MCF 10A (cell line): ENCODE measurements around the gene OTUD3. TPM values are rescaled to one million over a fixed set of nuclear protein-coding genes. Genes with fewer than 3 reads are reported as not detected.

Experiments
- BruUV-seq: library from RNA; stranded (reverse); fragments of 400-500 nt; replicated peaks from 2 replicates; lab custom pipeline; 2021; lab: Mats Ljungman, UMichigan
- CTCF ChIA-PET: fragments of 300-600 bp; sonication (Branson Sonifier 250); formaldehyde crosslinking; extraction: SDS; loops from one replicate; lab custom pipeline; 2021; ENCODE audit warnings: antibody characterized with exemption, inconsistent platforms; lab: Yijun Ruan, JAX
- POLR2A ChIA-PET: fragments of 300-600, 350-650 bp; sonication (Branson Sonifier 250); formaldehyde crosslinking; extraction: SDS; loops from one replicate; lab custom pipeline; 2020; ENCODE audit warnings: antibody characterized with exemption, inconsistent platforms; lab: Yijun Ruan, JAX
- DNase-seq: peaks from one replicate; pipeline ENCODE4 v3.0.0-alpha.2; 2018; ENCODE audit not compliant: unreplicated experiment
- H3K27ac Mint-ChIP-seq: one replicate; pipeline ENCODE4 v1.8.0; 2022; ENCODE audit warnings: mild to moderate bottlenecking, low read depth, mixed read lengths; ENCODE audit not compliant: unreplicated experiment
- H3K27me3 Mint-ChIP-seq: one replicate; pipeline ENCODE4 v1.8.0; 2022; ENCODE audit warnings: mixed read lengths; ENCODE audit not compliant: insufficient read depth, unreplicated experiment
- H3K36me3 Mint-ChIP-seq: one replicate; pipeline ENCODE4 v1.8.0; 2022; ENCODE audit warnings: mild to moderate bottlenecking, moderate library complexity, mixed read lengths; ENCODE audit not compliant: insufficient read depth, unreplicated experiment
- H3K4me1 Mint-ChIP-seq: one replicate; pipeline ENCODE4 v1.8.0; 2022; ENCODE audit warnings: mixed read lengths; ENCODE audit not compliant: insufficient read depth, unreplicated experiment
- H3K4me3 Mint-ChIP-seq: one replicate; pipeline ENCODE4 v1.8.0; 2022; ENCODE audit warnings: mild to moderate bottlenecking, moderate library complexity, mixed read lengths; ENCODE audit not compliant: unreplicated experiment
- H3K9me3 Mint-ChIP-seq: one replicate; pipeline ENCODE4 v1.8.0; 2022; ENCODE audit warnings: mixed read lengths; ENCODE audit not compliant: unreplicated experiment
- intact Hi-C: fragments of 100-400 bp; cut with micrococcal nuclease; formaldehyde crosslinking; loops from 2 replicates; pipeline ENCODE4 v1.14.1; 2022
- total RNA-seq: library from RNA; stranded (reverse); gene quantifications from 2 replicates; pipeline ENCODE4 v1.2.3, GENCODE V29; 2022
- TF ChIP-seq, protein P1 (sequence below): fragments of 200-600 bp; IDR thresholded peaks from one replicate; pipeline ENCODE4 v1.8.0; 2022; ENCODE audit warnings: antibody characterized with exemption, mild to moderate bottlenecking; ENCODE audit not compliant: unreplicated experiment

OTUD3 gene
- total RNA-seq, 1 experiment from 2014 or later, result 11.6 TPM

DNA sequence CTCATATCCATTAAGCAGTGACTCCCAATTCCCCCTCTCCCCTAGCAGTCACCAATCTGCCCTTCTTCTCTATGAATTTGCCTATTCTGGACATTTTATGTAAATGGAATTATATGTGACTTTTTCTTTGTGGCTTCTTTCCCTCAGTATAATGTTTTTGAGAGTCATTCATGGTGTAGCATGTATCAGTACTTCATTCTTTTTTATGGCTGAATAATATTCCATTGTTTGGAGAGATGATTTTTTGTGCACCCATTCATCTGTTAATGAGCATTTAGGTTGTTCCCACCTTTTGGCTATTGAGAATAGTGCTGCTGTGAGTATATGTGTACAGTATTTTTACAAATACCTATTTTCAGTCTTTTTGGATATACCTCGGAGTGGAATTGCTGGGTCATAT lies 19.5 kb downstream of the OTUD3 start:
- H3K4me1 Mint-ChIP-seq, result peaks cover 10% of the 10 kb centered on the region
- H3K27ac Mint-ChIP-seq, result no peak overlapping the region
- TF ChIP-seq, protein P1, sequence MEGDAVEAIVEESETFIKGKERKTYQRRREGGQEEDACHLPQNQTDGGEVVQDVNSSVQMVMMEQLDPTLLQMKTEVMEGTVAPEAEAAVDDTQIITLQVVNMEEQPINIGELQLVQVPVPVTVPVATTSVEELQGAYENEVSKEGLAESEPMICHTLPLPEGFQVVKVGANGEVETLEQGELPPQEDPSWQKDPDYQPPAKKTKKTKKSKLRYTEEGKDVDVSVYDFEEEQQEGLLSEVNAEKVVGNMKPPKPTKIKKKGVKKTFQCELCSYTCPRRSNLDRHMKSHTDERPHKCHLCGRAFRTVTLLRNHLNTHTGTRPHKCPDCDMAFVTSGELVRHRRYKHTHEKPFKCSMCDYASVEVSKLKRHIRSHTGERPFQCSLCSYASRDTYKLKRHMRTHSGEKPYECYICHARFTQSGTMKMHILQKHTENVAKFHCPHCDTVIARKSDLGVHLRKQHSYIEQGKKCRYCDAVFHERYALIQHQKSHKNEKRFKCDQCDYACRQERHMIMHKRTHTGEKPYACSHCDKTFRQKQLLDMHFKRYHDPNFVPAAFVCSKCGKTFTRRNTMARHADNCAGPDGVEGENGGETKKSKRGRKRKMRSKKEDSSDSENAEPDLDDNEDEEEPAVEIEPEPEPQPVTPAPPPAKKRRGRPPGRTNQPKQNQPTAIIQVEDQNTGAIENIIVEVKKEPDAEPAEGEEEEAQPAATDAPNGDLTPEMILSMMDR, result no peak
- no peaks in the 10 kb centered on the region for H3K27me3 Mint-ChIP-seq
- peaks cover 56% of the 10 kb centered on the region for H3K36me3 Mint-ChIP-seq
- ChIA-PET POLR2A (interaction anchor here (2.5 kb wide), 1 partner anchor 19 kb away, joined by 15 read pairs; the partner anchor contains the start of gene OTUD3), CTCF (interaction anchor here (2.7 kb wide), 1 partner anchor 19 kb away, joined by 11 read pairs; the partner anchor contains the start of gene OTUD3)
- no TSS peak for BruUV-seq
- intact Hi-C loops, result no loop called here
- H3K4me3 Mint-ChIP-seq, result no peak overlapping the region
- H3K9me3 Mint-ChIP-seq, result no peaks in the 10 kb centered on the region
- no peak for DNase-seq

DNA sequence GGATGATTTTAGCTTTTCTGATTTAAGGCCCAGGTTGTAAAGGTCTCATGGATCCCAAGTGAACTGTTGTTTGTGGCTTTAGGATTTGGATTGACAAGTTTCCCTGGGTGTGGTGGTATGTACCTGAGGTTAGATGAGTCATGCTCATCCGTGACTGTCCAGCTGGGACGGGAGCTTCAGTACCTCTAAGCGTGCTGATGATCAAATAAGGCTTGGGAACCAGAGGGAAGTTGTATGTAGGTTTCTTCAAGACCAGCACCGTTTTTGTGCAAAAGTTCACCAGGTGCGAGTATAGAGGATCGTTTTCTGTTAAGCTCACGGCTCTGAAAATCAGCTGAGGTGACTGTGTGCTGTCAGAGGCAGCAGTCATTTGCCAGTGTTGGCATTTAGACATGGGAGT lies 21.4 kb downstream of the OTUD3 start:
- H3K9me3 Mint-ChIP-seq, result no peaks in the 10 kb centered on the region
- H3K36me3 Mint-ChIP-seq, result peaks cover 56% of the 10 kb centered on the region
- ChIA-PET POLR2A (interaction anchor here (0.6 to 2.5 kb wide), 4 partner anchors 21 to 591 kb away, joined by 3 to 15 read pairs (median 4); partner anchors contain the start of gene OTUD3), CTCF (interaction anchor here (1.0 to 2.7 kb wide), 7 partner anchors 11 to 591 kb away, joined by 3 to 11 read pairs (median 3); partner anchors contain the start of gene OTUD3)
- intact Hi-C loops, result no loop called here
- TF ChIP-seq, protein P1, result no peak
- BruUV-seq, result no TSS peak
- peaks cover 10% of the 10 kb centered on the region for H3K4me1 Mint-ChIP-seq
- peak overlapping the region; percentile 81 for H3K27ac Mint-ChIP-seq
- no peak overlapping the region for H3K4me3 Mint-ChIP-seq
- no peaks in the 10 kb centered on the region for H3K27me3 Mint-ChIP-seq
- peak; percentile 76 for DNase-seq

DNA sequence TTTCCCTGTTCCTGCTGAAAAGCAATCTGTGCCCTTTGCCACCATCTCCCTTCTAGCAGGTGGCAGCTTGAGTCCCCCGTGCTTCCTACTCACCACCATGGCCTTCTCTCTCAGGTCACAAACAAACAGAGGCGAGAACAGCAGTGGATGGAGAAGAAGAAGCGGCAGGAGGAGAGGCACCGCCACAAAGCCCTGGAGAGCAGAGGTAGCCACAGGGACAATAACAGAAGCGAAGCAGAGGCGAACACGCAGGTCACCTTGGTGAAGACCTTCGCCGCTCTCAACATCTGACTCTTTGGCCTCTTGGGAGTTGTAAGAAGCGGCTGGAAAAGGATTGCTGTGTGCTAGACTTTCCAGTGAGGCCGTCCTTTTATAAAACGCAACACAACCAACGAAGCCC lies 25.3 kb downstream of the OTUD3 start:
- Mint-ChIP-seq H3K27me3 (no peaks in the 10 kb centered on the region), H3K27ac (no peak overlapping the region), H3K4me1 (peaks cover 10% of the 10 kb centered on the region), H3K4me3 (no peak overlapping the region), H3K36me3 (peaks cover 88% of the 10 kb centered on the region), H3K9me3 (no peaks in the 10 kb centered on the region)
- no peak for DNase-seq
- ChIA-PET CTCF (interaction anchor here (0.6 to 0.9 kb wide), 3 partner anchors 132 to 455 kb away, joined by 3 read pairs; no protein-coding TSS in a partner anchor), POLR2A (no interaction called here)
- TF ChIP-seq, protein P1, result no peak
- BruUV-seq, result no TSS peak
- intact Hi-C loops, result no loop called here

DNA sequence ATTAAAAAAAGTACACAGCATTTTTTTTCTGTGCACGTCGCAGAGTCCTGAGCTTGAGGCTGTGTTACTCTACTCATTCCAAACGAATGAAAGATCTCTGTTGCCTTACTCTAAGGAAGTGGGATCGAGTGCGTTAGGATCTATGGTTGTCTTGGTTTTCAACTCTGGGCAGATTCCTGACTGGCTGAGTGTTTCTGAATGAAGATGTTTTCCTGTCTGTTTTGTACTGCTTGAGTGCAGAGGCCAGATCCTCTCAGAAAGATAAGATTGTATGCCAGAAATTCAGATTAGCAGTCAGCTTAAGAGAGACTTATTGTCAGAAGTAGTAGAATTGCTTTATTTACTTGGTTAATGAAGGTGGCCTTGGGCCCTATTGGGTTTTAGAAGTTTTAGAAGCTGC lies 27.2 kb downstream of the OTUD3 start:
- Mint-ChIP-seq H3K9me3 (no peaks in the 10 kb centered on the region), H3K27ac (peak overlapping the region; percentile 16), H3K36me3 (peaks cover 79% of the 10 kb centered on the region), H3K4me1 (no peaks in the 10 kb centered on the region), H3K4me3 (no peak overlapping the region), H3K27me3 (no peaks in the 10 kb centered on the region)
- POLR2A ChIA-PET, result no interaction called here
- intact Hi-C loops, result no loop called here
- CTCF ChIA-PET, result interaction anchor here (1.5 to 2.2 kb wide), 2 partner anchors 243 to 585 kb away, joined by 3 to 6 read pairs; no protein-coding TSS in a partner anchor
- TF ChIP-seq, protein P1, result no peak
- DNase-seq, result no peak
- no TSS peak for BruUV-seq
